GM21723 (cell line): ENCODE measurements around the gene ASB1.

Experiments
- ATAC-seq: cut with Tn5 transposase; IDR thresholded peaks from one replicate; pipeline ENCODE4 v1.9.1; 2021; ENCODE audit warnings: mild to moderate bottlenecking, moderate library complexity; ENCODE audit not compliant: unreplicated experiment

Gene ASB1

DNA sequence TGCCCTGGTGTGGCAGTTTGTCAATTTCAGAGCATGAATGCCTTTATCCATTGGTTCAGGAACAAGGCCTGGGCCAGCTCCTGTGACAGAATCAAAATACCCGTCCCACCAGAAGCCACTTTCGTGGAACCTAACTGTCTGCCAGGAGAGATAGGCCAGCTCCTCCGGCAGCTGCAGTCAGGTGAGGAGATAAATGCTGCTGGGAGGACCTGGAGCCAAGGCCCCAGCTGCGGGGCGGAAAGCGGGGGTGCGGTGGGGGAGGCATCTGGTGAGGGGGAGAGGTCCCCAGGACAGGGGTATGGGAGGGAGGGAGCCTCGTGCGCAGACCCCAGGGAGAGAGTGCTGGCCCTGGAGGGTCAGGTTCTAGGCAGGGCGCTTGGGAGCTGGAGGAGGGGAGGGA is 4.4 kb upstream of the ASB1 start:
- ATAC-seq: no peak

- no peak for ATAC-seq
Observed at GRCh38 chr2:238422940-238423339, 3.8 kb upstream of the ASB1 start.

DNA sequence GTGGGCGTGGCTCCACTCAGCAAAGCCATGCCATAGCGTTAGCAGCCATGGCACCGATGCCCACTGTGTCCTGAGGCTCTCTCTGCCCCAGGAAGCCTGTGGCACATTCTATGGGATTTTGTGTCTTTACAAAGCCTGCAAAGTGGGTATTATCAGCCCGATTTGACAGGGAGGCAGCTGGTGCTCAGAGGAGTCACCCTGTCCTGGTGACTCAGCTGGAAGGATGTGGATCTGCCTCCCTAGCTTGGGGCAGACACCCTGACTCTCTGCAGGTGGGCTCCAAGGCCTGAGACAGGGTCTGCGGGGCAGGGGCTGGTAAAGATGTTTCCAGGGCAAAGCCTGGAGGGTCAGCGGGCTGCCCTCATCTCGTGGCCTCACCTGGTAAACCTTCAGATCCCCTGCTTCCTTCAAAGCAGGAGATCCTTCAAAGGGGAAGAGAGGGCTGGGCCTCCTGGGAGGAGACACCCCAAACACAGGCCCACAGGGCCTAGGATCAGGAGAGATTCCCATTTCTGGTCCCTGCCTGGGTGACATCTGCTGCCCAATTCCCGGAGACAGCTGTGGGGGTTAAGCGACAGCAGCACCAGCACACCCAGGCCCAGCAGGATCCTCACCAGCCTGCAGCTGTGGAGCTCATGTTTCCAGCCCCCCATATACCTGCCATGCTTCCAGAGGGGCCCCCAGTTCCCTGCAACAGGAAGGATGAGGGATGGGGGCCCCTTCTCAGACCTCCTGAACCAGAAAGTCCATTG is 3.0 kb upstream of the ASB1 start:
- no peak for ATAC-seq

GRCh38 chr2:238424313-238424700 is 2.4 kb upstream of the ASB1 start:
- no peak for ATAC-seq

DNA sequence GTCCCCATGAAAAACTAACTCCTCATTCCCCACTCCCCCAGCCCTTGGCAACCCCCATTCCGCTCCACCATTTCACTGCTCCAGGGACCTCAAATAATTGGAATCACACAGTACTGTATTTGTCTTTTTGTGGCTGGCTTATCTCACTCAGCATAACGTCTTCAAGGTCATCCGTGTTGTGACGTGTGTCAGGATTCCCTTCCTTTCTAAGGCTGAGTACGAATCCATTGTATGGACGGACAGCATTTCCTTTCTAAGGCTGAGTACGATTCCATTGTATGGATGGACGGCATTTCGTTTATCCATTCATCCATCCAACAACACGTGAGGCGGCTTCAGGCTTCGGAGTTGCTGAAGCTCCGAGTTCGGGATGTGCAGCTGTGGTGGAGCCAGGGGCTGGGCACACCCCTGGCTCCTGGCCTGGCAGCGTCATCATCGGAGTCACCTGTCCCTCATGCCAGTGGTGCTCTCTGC is 1.2 kb upstream of the ASB1 start:
- ATAC-seq: no peak

DNA sequence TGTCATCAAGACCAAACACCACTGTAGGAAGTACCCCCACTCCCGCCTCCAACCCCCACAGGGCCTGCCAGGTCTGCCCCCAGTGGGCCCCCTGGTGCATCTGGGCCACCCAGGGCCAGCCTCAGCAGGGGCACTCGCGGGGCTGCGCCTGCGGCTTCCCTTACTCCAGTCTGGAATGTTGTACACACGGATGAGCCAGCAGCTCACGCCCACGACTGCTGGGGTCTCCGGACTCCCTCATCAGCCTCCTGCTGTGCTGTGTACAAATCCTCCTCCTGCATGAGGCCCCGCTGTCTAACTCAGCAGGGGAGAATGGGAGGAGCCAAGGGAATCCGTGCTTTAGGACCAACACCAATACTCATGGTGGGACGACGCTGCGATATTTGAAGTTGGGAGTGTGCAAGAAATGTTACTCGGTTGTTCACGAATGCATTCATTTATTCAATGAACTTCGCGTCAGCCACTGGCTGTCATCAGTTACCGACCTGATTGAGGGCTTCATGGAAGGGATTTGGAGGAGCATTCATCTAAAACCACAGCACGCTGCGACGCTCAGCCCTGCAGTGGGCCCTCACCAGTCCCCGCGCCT is 654 bp upstream of the ASB1 start:
- ATAC-seq: peak; percentile 22

DNA sequence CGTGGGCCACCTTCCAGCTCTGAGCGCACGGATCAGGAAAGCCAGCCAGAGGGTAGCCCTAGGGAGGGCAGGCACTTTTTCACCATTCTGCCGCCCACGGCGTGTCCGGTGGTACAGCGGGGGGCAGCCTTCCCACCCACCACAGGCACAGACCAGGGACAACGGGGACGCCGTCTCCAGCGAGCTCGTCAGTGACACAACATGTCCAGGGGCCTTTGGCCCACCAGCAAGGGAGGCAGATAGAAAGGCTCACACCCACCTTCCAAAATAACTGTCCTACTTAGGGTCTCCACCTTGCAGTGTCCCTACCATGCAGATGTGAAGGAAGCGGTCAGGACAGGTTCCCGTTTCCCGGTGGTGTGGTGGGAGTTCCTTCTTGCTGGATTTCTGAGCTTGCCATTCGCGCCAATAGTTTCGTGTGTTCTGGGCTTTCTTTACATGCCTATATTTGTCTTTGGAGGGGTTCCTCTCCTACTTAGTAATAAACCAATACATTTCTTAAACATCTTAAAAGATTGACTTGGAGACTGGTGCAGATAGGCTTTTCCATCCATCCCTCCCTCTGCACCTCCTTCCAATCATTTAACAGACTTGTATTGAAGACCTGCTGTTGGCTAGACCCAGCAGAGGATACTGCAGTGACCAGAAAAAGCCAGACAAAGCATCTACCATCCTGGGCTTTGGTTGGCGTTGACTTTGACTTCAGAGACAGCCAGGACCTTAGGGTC is 872 bp downstream of the ASB1 start:
- ATAC-seq: peak; percentile 17

GRCh38 chr2:238428866-238429265 is 2.1 kb downstream of the ASB1 start:
- no peak for ATAC-seq

GRCh38 chr2:238430781-238431180 is 4.1 kb downstream of the ASB1 start:
- no peak for ATAC-seq

DNA sequence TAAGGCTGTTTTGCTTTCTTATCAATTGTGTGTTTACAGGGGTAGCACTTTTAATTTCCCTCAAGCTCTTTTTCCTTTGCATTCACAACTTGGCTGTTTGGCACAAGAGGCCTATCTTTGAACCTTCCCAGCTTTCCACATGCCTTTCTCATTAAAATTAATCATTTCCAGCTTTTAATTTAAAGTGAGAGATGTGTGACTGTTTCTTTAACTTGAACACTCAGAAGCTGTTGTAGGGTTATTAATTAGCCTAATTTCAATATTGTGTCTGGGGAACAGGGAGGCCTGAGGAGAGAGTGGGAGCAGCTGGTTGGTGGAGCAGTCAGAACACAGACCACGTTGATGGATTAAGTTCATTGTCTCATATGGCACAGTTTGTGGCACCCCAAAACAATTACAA is 4.7 kb downstream of the ASB1 start:
- ATAC-seq: no peak

GRCh38 chr2:238433300-238433915 is 6.7 kb downstream of the ASB1 start:
- ATAC-seq: no peak

DNA sequence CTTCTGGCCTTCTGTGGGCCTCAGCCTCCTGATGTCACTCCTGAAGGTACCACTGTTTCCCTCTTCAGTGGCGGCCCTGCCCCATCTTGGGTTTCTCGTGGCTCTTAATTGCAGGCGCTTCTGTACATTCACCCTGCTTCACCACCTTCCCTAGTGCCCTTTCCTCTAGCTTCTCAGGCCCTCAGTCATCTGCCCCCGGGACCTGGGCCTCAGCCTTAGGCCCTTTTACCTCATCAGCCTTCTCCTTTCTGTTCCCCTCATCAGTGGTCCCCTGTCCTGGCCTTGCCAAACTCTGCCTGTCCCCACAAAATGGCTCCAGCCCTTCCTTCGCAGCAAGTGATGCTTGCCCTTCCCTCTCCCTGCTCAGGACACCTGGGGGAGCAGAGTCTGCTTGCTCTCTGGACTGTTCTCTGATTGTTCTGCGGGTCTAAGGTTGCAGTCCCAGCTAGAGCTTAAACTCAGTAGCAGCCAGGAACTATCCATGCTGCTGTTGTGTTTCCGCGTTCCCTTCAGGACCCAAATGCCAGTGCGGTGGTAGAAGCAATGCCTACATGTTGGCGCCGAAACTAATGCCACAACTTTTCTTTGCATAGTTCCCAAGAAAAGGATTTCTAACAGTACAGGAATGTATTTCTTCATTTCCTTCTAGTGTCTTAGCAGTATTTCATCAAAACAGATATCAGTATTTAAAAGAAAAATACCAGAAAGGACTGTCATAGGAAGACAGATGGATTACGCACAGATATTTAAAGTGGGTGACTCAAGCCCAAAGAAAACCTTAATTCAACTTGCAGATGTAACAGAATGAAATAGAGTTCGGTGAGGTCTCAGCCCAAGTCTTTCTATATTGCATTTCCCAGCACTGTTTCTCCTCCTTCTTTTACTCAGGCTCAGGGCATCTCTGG is 7.5 kb downstream of the ASB1 start:
- ATAC-seq: no peak

DNA sequence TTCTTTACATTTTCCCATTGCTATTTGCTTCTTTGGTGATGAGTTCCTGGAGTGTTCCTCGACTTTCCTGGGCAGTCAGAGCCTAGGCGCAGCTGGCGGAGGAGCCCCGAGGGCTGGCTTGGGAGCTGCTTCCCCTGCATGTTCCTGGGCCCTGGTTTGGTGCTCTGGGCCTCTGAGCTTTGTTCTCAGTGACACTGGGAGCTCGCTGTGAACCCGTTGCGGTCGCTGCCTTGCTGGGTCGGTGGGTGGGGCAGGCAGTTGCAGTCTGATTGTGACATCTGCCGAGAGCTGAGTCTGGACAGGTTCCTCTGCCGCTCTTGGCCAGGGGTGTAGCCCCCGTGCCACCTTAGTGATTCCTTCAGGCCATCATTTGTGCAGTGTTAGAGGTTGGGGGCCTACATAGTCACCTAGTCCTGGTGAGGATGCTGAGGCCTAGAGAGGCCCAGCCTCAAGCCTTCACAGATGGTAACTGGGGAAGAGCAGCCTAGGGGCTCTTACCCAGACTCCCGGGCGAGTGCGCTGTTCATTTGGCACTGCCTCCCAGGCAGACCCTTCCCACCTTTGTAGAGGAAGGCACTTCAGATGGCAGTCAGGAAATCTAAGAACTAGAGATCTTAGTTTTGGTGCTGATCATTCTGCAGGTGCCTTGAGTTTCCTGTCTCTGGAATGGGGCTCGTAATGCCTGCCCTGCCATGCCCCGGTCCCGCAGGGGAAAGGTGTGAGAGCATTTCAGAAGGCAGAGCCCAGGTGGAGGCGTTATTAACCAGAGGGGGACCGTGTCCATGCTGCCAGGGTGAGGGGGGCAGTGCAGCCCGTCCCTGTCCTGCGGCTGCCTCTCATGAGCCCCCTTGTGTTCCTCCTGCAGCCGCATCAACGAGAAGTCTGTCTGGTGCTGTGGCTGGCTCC is 8.4 kb downstream of the ASB1 start:
- ATAC-seq: no peak

GRCh38 chr2:238435752-238436096 is 9.0 kb downstream of the ASB1 start:
- no peak for ATAC-seq

DNA sequence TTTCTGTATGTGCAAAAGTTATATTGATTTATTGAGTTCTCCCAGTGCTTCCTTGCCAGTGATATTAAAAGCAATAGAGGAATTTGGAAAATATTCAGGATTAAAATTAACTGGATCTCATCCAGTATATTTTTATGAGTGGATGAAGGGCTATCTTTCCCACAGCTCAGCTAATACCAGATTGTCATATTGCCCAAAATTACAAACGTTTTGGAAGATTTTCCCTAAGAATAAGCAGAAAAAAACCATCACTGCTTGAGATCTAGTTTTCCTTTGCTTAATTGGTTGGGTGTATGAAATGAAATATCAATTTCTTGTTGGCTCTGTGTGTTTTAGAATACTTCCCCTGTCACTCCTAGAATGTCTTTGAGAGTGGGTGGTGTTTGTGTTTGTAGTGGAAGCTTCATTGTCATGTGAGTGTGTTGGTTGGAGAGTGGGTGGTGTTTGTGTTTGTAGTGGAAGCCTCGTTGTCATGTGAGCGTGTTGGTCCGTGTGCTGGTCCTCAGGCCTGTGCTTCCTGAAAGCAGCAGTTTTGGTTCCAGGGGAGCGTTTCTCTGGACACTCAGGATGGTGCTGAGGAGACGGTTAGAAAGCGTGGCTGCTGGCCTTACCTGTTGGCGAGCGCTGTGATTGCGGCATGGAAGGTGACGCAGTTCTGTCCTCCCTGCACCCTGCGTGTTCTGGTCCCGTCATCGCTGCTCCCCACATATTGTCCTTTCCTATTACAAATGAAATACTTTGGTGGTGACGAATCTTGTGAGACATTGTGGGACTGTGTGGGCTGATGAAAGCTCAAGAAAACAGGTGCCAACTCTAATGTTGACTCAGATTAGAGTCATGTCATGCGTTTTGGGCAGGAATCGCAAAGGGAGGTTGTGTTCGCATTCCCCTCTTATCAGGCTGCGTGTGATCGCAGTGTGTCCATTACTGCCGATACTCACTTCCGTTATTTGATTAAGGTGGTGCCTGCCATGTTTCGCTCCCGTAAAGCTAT is 12.4 kb downstream of the ASB1 start:
- no peak for ATAC-seq

DNA sequence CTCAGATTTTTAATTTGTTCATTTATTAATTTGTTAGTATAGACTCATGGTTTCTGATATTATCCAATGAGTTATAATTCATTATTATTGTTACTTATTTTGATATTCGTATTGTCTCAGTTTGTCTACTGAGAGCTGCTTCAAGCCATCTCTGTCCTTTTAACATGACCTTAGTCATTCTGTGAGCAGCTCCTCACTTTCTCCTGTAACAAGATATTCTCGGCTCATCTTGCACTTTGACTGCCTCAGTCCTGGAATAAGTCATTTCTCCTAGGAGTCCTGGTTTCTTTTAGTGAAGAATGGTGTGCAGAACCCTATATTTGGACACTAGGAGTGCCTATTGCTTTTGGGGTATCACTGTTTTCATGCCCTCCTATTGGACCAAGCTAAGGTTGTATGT is 13.2 kb downstream of the ASB1 start:
- no peak for ATAC-seq

DNA sequence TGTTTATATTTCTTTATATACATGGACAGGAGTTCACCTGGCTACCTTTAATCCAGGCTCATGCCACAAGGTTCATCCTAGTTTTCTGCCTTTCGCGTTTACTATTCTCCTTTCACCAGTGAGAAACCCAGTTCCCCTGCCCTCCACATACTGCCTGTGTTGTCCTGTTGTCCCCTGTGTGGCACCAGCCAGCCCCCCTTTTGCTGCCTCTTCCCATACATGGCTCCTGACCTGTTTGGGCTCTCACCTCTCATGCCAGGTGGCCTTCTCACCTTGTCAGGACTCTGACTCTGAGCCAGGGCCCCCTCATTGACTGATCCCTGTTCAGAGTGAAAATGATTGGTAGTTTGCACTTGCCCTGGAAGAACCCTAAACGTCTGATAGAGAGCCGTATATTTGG is 13.6 kb downstream of the ASB1 start:
- ATAC-seq: no peak

GRCh38 chr2:238440767-238441166 is 14.0 kb downstream of the ASB1 start:
- no peak for ATAC-seq
